Astrocyte (in vitro differentiated cells and primary cell): ENCODE data around the gene STARD4. TPM values are rescaled to one million over a fixed set of nuclear protein-coding genes. Genes with fewer than 3 reads are reported as not detected.

ENCODE experiments used
- DNase-seq: peaks from one replicate; pipeline ENCODE4 v3.0.0-alpha.2; 2010; ENCODE audit warnings: low read depth
- FAIRE-seq: peaks from 2 replicates; lab custom pipeline; 2011; peaks lifted over from hg19 to GRCh38; lab: Jason Lieb, UNC
- H2AFZ ChIP-seq: 2 replicates; pipeline ENCODE4 v1.6.0; 2012; ENCODE audit warnings: low read depth, low read length, inconsistent platforms
- H3K27ac ChIP-seq: 2 replicates; pipeline ENCODE4 v1.5.1; 2011; ENCODE audit warnings: low read depth, low read length, inconsistent platforms
- H3K27me3 ChIP-seq: 2 replicates; pipeline ENCODE4 v1.6.0; 2011; ENCODE audit warnings: low read length, inconsistent platforms; ENCODE audit not compliant: insufficient read depth
- H3K36me3 ChIP-seq: 2 replicates; pipeline ENCODE4 v1.5.1; 2011; ENCODE audit warnings: low read length, inconsistent platforms; ENCODE audit not compliant: insufficient read depth
- H3K4me1 ChIP-seq: 2 replicates; pipeline ENCODE4 v1.5.1; 2011; ENCODE audit warnings: low read length, inconsistent platforms; ENCODE audit not compliant: insufficient read depth
- H3K4me2 ChIP-seq: 2 replicates; pipeline ENCODE4 v1.6.0; 2012; ENCODE audit warnings: low read length, inconsistent platforms
- H3K4me3 ChIP-seq: 2 replicates; pipeline ENCODE4 v1.5.1; 2011; ENCODE audit warnings: low read depth, mild to moderate bottlenecking, low read length, inconsistent platforms; ENCODE audit not compliant: insufficient read depth
- H3K79me2 ChIP-seq: 2 replicates; pipeline ENCODE4 v1.6.0; 2012; ENCODE audit warnings: mild to moderate bottlenecking, low read length, inconsistent platforms; ENCODE audit not compliant: insufficient read depth
- H3K9ac ChIP-seq: 2 replicates; pipeline ENCODE4 v1.6.0; 2012; ENCODE audit warnings: mild to moderate bottlenecking, low read length, inconsistent platforms
- H3K9me3 ChIP-seq: 2 replicates; pipeline ENCODE4 v1.5.1; 2012; ENCODE audit warnings: low read depth, mild to moderate bottlenecking, low read length, inconsistent platforms; ENCODE audit not compliant: insufficient read depth
- H4K20me1 ChIP-seq: 2 replicates; pipeline ENCODE4 v1.6.0; 2012; ENCODE audit warnings: low read length, inconsistent platforms; ENCODE audit not compliant: insufficient read depth
- H3K27ac Mint-ChIP-seq: one replicate; pipeline ENCODE4 v1.8.0; 2021; ENCODE audit warnings: mild to moderate bottlenecking, mixed read lengths; ENCODE audit not compliant: unreplicated experiment
- H3K27me3 Mint-ChIP-seq: one replicate; pipeline ENCODE4 v1.8.0; 2021; ENCODE audit warnings: low read depth, mixed read lengths; ENCODE audit not compliant: unreplicated experiment
- H3K36me3 Mint-ChIP-seq: one replicate; pipeline ENCODE4 v1.8.0; 2021; ENCODE audit warnings: low read depth, mixed read lengths; ENCODE audit not compliant: unreplicated experiment
- H3K4me1 Mint-ChIP-seq: one replicate; pipeline ENCODE4 v1.8.0; 2021; ENCODE audit warnings: low read depth, mixed read lengths; ENCODE audit not compliant: unreplicated experiment
- H3K4me3 Mint-ChIP-seq: one replicate; pipeline ENCODE4 v1.8.0; 2021; ENCODE audit warnings: mild to moderate bottlenecking, moderate library complexity, mixed read lengths; ENCODE audit not compliant: unreplicated experiment
- H3K9me3 Mint-ChIP-seq: one replicate; pipeline ENCODE4 v1.8.0; 2021; ENCODE audit warnings: mild to moderate bottlenecking, mixed read lengths; ENCODE audit not compliant: unreplicated experiment
- CTCF ChIP-seq: IDR thresholded peaks from 2 replicates; pipeline ENCODE4 v1.5.1; 2011; ENCODE audit warnings: low read depth, mild to moderate bottlenecking, inconsistent platforms, low read length, moderate library complexity; ENCODE audit not compliant: insufficient read depth
- EZH2 ChIP-seq: IDR thresholded peaks from 2 replicates; pipeline ENCODE4 v1.6.1; 2012; ENCODE audit warnings: mild to moderate bottlenecking, low read length, inconsistent platforms; ENCODE audit not compliant: insufficient read depth
- total RNA-seq: library from RNA; stranded (reverse); gene quantifications from 2 replicates; pipeline ENCODE4 v1.2.1, GENCODE V29; 2021

Gene STARD4
- total RNA-seq, 1 donor from 2014 or later = 84.9 TPM

GRCh38 chr5:111505096-111505495 is 7.2 kb downstream of the STARD4 start:
- DNase-seq (no peak), FAIRE-seq (no peak)
- peaks cover 59% of the 10 kb centered on the region for H3K79me2 ChIP-seq
- H3K4me3 Mint-ChIP-seq = no peak overlapping the region
- no peak for TF ChIP-seq EZH2
- TF ChIP-seq CTCF = no peak
- H3K36me3 ChIP-seq = peaks cover 15% of the 10 kb centered on the region
- no peaks in the 10 kb centered on the region for H3K4me1 ChIP-seq
- no peak overlapping the region for H2AFZ ChIP-seq
- H4K20me1 ChIP-seq = peaks cover 31% of the 10 kb centered on the region
- H3K9ac ChIP-seq = no peak overlapping the region
- H3K27me3 ChIP-seq = no peaks in the 10 kb centered on the region
- no peak overlapping the region for H3K4me3 ChIP-seq
- peaks cover 2% of the 10 kb centered on the region for H3K36me3 Mint-ChIP-seq
- H3K27ac ChIP-seq = no peak overlapping the region
- no peak overlapping the region for H3K27ac Mint-ChIP-seq
- H3K27me3 Mint-ChIP-seq = no peaks in the 10 kb centered on the region
- peaks cover 11% of the 10 kb centered on the region for H3K4me1 Mint-ChIP-seq
- H3K9me3 Mint-ChIP-seq = no peaks in the 10 kb centered on the region
- H3K4me2 ChIP-seq = no peak overlapping the region
- no peaks in the 10 kb centered on the region for H3K9me3 ChIP-seq

- H3K4me1 Mint-ChIP-seq = peaks cover 6% of the 10 kb centered on the region
- no peaks in the 10 kb centered on the region for H3K9me3 Mint-ChIP-seq
- H3K4me3 ChIP-seq = no peak overlapping the region
- peaks cover 6% of the 10 kb centered on the region for H3K36me3 Mint-ChIP-seq
- FAIRE-seq (no peak), DNase-seq (peak; percentile 44)
- peak overlapping the region; percentile 19 for H3K4me2 ChIP-seq
- peaks cover 38% of the 10 kb centered on the region for H3K79me2 ChIP-seq
- H2AFZ ChIP-seq = no peak overlapping the region
- H3K27ac ChIP-seq = peak overlapping the region; percentile 13
- no peaks in the 10 kb centered on the region for H3K9me3 ChIP-seq
- H3K36me3 ChIP-seq = peaks cover 27% of the 10 kb centered on the region
- no peak overlapping the region for H3K4me3 Mint-ChIP-seq
- no peaks in the 10 kb centered on the region for H3K4me1 ChIP-seq
- no peak overlapping the region for H3K9ac ChIP-seq
- TF ChIP-seq EZH2 (no peak), CTCF (no peak)
- no peaks in the 10 kb centered on the region for H3K27me3 Mint-ChIP-seq
- H3K27ac Mint-ChIP-seq = peak overlapping the region; percentile 58
- peaks cover 15% of the 10 kb centered on the region for H4K20me1 ChIP-seq
- H3K27me3 ChIP-seq = no peaks in the 10 kb centered on the region
Measured at GRCh38 chr5:111502956-111503355, 9.4 kb downstream of the STARD4 start.

DNA sequence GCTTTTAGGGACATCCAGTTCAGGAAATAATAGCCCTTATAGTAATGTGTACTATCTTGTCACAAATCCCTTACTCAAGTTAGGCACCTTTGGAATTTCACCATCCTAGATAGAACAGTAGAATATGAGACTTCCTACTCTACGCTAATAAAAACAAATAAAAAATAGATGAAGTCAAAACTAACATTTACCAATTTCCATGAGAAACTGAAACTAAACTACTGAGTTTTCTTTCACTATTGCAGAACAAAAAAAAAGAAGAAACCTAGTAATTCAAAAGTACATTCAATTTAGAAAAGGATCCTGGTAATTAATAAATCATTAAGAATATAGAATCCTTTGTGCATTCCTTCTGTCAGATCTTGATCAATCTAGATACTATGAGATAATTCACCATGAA is 14.0 kb downstream of the STARD4 start:
- H3K4me3 Mint-ChIP-seq = no peak overlapping the region
- no peak for TF ChIP-seq EZH2
- no peak for TF ChIP-seq CTCF
- peaks cover 50% of the 10 kb centered on the region for H3K36me3 ChIP-seq

More for the DNA sequence above, 14.0 kb downstream of the STARD4 start:
- H3K4me1 Mint-ChIP-seq = peaks cover 7% of the 10 kb centered on the region
- H3K4me3 ChIP-seq = no peak overlapping the region
- no peaks in the 10 kb centered on the region for H3K27me3 ChIP-seq
- H3K4me2 ChIP-seq = no peak overlapping the region
- FAIRE-seq = no peak
- H3K4me1 ChIP-seq = no peaks in the 10 kb centered on the region
- H3K9me3 Mint-ChIP-seq = no peaks in the 10 kb centered on the region
- H3K27ac Mint-ChIP-seq = no peak overlapping the region
- H3K27ac ChIP-seq = no peak overlapping the region
- no peak overlapping the region for H3K9ac ChIP-seq
- H4K20me1 ChIP-seq = no peaks in the 10 kb centered on the region
- H2AFZ ChIP-seq = no peak overlapping the region
- peaks cover 5% of the 10 kb centered on the region for H3K36me3 Mint-ChIP-seq
- H3K79me2 ChIP-seq = peaks cover 10% of the 10 kb centered on the region
- no peaks in the 10 kb centered on the region for H3K27me3 Mint-ChIP-seq
- H3K9me3 ChIP-seq = no peaks in the 10 kb centered on the region
- DNase-seq = no peak
